Activated naive CD8-positive, alpha-beta T cell treated with anti-CD3 and anti-CD28 coated beads for 36 hours (primary cell): ENCODE data around the gene PRKN. TPM values are rescaled to one million over a fixed set of nuclear protein-coding genes. Genes with fewer than 3 reads are reported as not detected.
"Not testable (repeated sequence)": the region's sequence is repeated elsewhere in the genome, so short reads cannot be mapped to it uniquely, and the experiment has no call there.

Experiments used
- DNase-seq: peaks from one replicate; pipeline ENCODE4 v3.0.0; 2021
- H3K27ac Mint-ChIP-seq: one replicate; pipeline ENCODE4 v1.8.0; 2022; ENCODE audit warnings: mild to moderate bottlenecking, moderate library complexity, mixed read lengths
- H3K27me3 Mint-ChIP-seq: one replicate; pipeline ENCODE4 v1.8.0; 2022; ENCODE audit warnings: mild to moderate bottlenecking, mixed read lengths
- H3K36me3 Mint-ChIP-seq: one replicate; pipeline ENCODE4 v1.8.0; 2021; ENCODE audit warnings: mild to moderate bottlenecking, mixed read lengths
- H3K4me1 Mint-ChIP-seq: one replicate; pipeline ENCODE4 v1.8.0; 2021; ENCODE audit warnings: mixed read lengths
- H3K4me3 Mint-ChIP-seq: one replicate; pipeline ENCODE4 v1.8.0; 2022; ENCODE audit warnings: mild to moderate bottlenecking, moderate library complexity, mixed read lengths
- H3K9me3 Mint-ChIP-seq: one replicate; pipeline ENCODE4 v1.8.0; 2022; ENCODE audit warnings: mixed read lengths
- total RNA-seq, 2 experiments: library from RNA; stranded (reverse); gene quantifications; one replicate each; pipeline ENCODE4 v1.2.3, GENCODE V29; 2021

The PRKN gene
- total RNA-seq, 2 experiments from 2014 or later, result 0.26 to 0.52 TPM

- DNase-seq, result no peak
- H3K27ac Mint-ChIP-seq, result no peak overlapping the region
These were observed 1380.4 kb downstream of the PRKN start for GRCh38 chr6:161347125-161347524.

GRCh38 chr6:161346717-161347116, 1380.8 kb downstream of the PRKN start:
- Mint-ChIP-seq H3K36me3 (no peaks in the 10 kb centered on the region), H3K4me3 (no peak overlapping the region), H3K4me1 (no peaks in the 10 kb centered on the region), H3K9me3 (no peaks in the 10 kb centered on the region), H3K27me3 (no peaks in the 10 kb centered on the region), H3K27ac (no peak overlapping the region)
- DNase-seq, result no peak

More at GRCh38 chr6:161347125-161347524, 1380.4 kb downstream of the PRKN start:
- no peaks in the 10 kb centered on the region for H3K4me1 Mint-ChIP-seq
- H3K36me3 Mint-ChIP-seq, result no peaks in the 10 kb centered on the region
- H3K27me3 Mint-ChIP-seq, result no peaks in the 10 kb centered on the region
- no peaks in the 10 kb centered on the region for H3K9me3 Mint-ChIP-seq
- H3K4me3 Mint-ChIP-seq, result no peak overlapping the region

GRCh38 chr6:161344626-161345025, 1382.9 kb downstream of the PRKN start:
- Mint-ChIP-seq H3K4me3 (no peak overlapping the region), H3K27me3 (no peaks in the 10 kb centered on the region), H3K27ac (no peak overlapping the region), H3K4me1 (no peaks in the 10 kb centered on the region), H3K9me3 (no peaks in the 10 kb centered on the region), H3K36me3 (no peaks in the 10 kb centered on the region)
- no peak for DNase-seq

- Mint-ChIP-seq H3K36me3 (no peaks in the 10 kb centered on the region), H3K27me3 (no peaks in the 10 kb centered on the region), H3K4me3 (no peak overlapping the region), H3K27ac (no peak overlapping the region), H3K9me3 (no peaks in the 10 kb centered on the region), H3K4me1 (no peaks in the 10 kb centered on the region)
- no peak for DNase-seq
These were observed 1385.5 kb downstream of the PRKN start for GRCh38 chr6:161342039-161342438.

GRCh38 chr6:161341638-161342037, 1385.9 kb downstream of the PRKN start:
- Mint-ChIP-seq H3K36me3 (no peaks in the 10 kb centered on the region), H3K27me3 (no peaks in the 10 kb centered on the region)

GRCh38 chr6:161338015-161338414, 1389.6 kb downstream of the PRKN start:
- no peaks in the 10 kb centered on the region for H3K9me3 Mint-ChIP-seq
- H3K36me3 Mint-ChIP-seq, result no peaks in the 10 kb centered on the region
- H3K4me1 Mint-ChIP-seq, result no peaks in the 10 kb centered on the region
- H3K27ac Mint-ChIP-seq, result no peak overlapping the region
- H3K4me3 Mint-ChIP-seq, result no peak overlapping the region
- H3K27me3 Mint-ChIP-seq, result no peaks in the 10 kb centered on the region
- no peak for DNase-seq

More at GRCh38 chr6:161341638-161342037, 1385.9 kb downstream of the PRKN start:
- H3K4me3 Mint-ChIP-seq, result no peak overlapping the region
- H3K9me3 Mint-ChIP-seq, result no peaks in the 10 kb centered on the region
- no peaks in the 10 kb centered on the region for H3K4me1 Mint-ChIP-seq
- no peak for DNase-seq
- H3K27ac Mint-ChIP-seq, result no peak overlapping the region

- Mint-ChIP-seq H3K36me3 (no peaks in the 10 kb centered on the region), H3K27ac (no peak overlapping the region), H3K27me3 (no peaks in the 10 kb centered on the region), H3K9me3 (no peaks in the 10 kb centered on the region), H3K4me1 (no peaks in the 10 kb centered on the region), H3K4me3 (no peak overlapping the region)
- no peak for DNase-seq
These were observed 1391.1 kb downstream of the PRKN start for GRCh38 chr6:161336479-161336878.

- DNase-seq, result no peak
- Mint-ChIP-seq H3K4me1 (no peaks in the 10 kb centered on the region), H3K4me3 (no peak overlapping the region), H3K27ac (no peak overlapping the region), H3K27me3 (no peaks in the 10 kb centered on the region), H3K36me3 (no peaks in the 10 kb centered on the region), H3K9me3 (no peaks in the 10 kb centered on the region)
These were observed 1394.2 kb downstream of the PRKN start for GRCh38 chr6:161333410-161333809.

GRCh38 chr6:161331402-161332081, 1396.0 kb downstream of the PRKN start:
- DNase-seq, H3K27ac Mint-ChIP-seq, H3K4me3 Mint-ChIP-seq, H3K9me3 Mint-ChIP-seq, H3K27me3 Mint-ChIP-seq, H3K4me1 Mint-ChIP-seq, H3K36me3 Mint-ChIP-seq: not testable (repeated sequence)

GRCh38 chr6:161327360-161327953, 1400.1 kb downstream of the PRKN start:
- Mint-ChIP-seq H3K4me1 (no peaks in the 10 kb centered on the region), H3K27ac (no peak overlapping the region), H3K36me3 (no peaks in the 10 kb centered on the region), H3K4me3 (no peak overlapping the region), H3K27me3 (no peaks in the 10 kb centered on the region), H3K9me3 (peaks cover 3% of the 10 kb centered on the region)
- no peak for DNase-seq

- Mint-ChIP-seq H3K9me3 (peaks cover 5% of the 10 kb centered on the region), H3K27ac (no peak overlapping the region), H3K27me3 (peaks cover 3% of the 10 kb centered on the region), H3K4me3 (no peak overlapping the region), H3K4me1 (no peaks in the 10 kb centered on the region), H3K36me3 (no peaks in the 10 kb centered on the region)
- DNase-seq, result no peak
These were observed 1408.3 kb downstream of the PRKN start for GRCh38 chr6:161319231-161319630.

- H3K27ac Mint-ChIP-seq, result no peak overlapping the region
- no peaks in the 10 kb centered on the region for H3K36me3 Mint-ChIP-seq
- H3K4me3 Mint-ChIP-seq, result no peak overlapping the region
- peaks cover 5% of the 10 kb centered on the region for H3K9me3 Mint-ChIP-seq
- no peak for DNase-seq
- H3K4me1 Mint-ChIP-seq, result no peaks in the 10 kb centered on the region
- H3K27me3 Mint-ChIP-seq, result peaks cover 3% of the 10 kb centered on the region
These were observed 1409.1 kb downstream of the PRKN start for GRCh38 chr6:161318456-161318855.

GRCh38 chr6:161316531-161316930, 1411.0 kb downstream of the PRKN start:
- Mint-ChIP-seq H3K4me1 (no peaks in the 10 kb centered on the region), H3K36me3 (no peaks in the 10 kb centered on the region), H3K9me3 (peaks cover 4% of the 10 kb centered on the region), H3K27ac (no peak overlapping the region), H3K4me3 (no peak overlapping the region), H3K27me3 (peaks cover under 1% of the 10 kb centered on the region)
- DNase-seq, result no peak

GRCh38 chr6:161315246-161315917, 1412.2 kb downstream of the PRKN start:
- not testable (repeated sequence) for H3K4me3 Mint-ChIP-seq, H3K9me3 Mint-ChIP-seq, H3K36me3 Mint-ChIP-seq, H3K27ac Mint-ChIP-seq, H3K4me1 Mint-ChIP-seq, H3K27me3 Mint-ChIP-seq, DNase-seq

- not testable (repeated sequence) for H3K36me3 Mint-ChIP-seq, H3K27me3 Mint-ChIP-seq, H3K9me3 Mint-ChIP-seq, H3K27ac Mint-ChIP-seq, H3K4me3 Mint-ChIP-seq, H3K4me1 Mint-ChIP-seq, DNase-seq
These were observed 1412.9 kb downstream of the PRKN start for GRCh38 chr6:161314541-161315245.
